Muscle layer of duodenum (tissue), 2 donors: ENCODE data around the gene HSPH1.

ENCODE experiments used
- H3K27ac ChIP-seq: one replicate; pipeline ENCODE4 v1.7.0; 2013; ENCODE audit warnings: mild to moderate bottlenecking, low read length
- H3K27me3 ChIP-seq: one replicate; pipeline ENCODE4 v1.7.0; 2013; ENCODE audit warnings: low read depth, mild to moderate bottlenecking, control low read depth, low read length
- H3K36me3 ChIP-seq, 2 donors: one replicate each; pipeline ENCODE4 v1.7.0; 2013; ENCODE audit warnings: low read length in 2 of 2, control low read depth in 1 of 2, mild to moderate bottlenecking in 1 of 2; ENCODE audit not compliant: insufficient read depth in 2 of 2, control insufficient read depth in 1 of 2
- H3K4me1 ChIP-seq, 2 donors: one replicate each; pipeline ENCODE4 v1.7.0; 2013; ENCODE audit warnings: low read length in 2 of 2, mild to moderate bottlenecking in 2 of 2, control low read depth in 1 of 2, moderate library complexity in 1 of 2; ENCODE audit not compliant: insufficient read depth in 2 of 2, control insufficient read depth in 1 of 2
- H3K4me3 ChIP-seq, 2 donors: one replicate each; pipeline ENCODE4 v1.7.0; 2013; ENCODE audit warnings: low read length in 2 of 2, low read depth in 1 of 2, mild to moderate bottlenecking in 1 of 2
- H3K9me3 ChIP-seq, 2 donors: one replicate each; pipeline ENCODE4 v1.7.0; 2013; ENCODE audit warnings: low read length in 2 of 2, control low read depth in 1 of 2, mild to moderate bottlenecking in 1 of 2; ENCODE audit not compliant: control insufficient read depth in 1 of 2
- donor health status: healthy.

Gene HSPH1

GRCh38 chr13:31154939-31155338, 6.8 kb downstream of the HSPH1 start:
- Histone ChIP-seq H3K27me3 (no peaks in the 10 kb centered on the region), H3K27ac (no peak overlapping the region), H3K4me3 (no peak overlapping the region), H3K36me3 (peaks cover 39 to 64% of the 10 kb centered on the region in 2 donors), H3K9me3 (no peaks in the 10 kb centered on the region), H3K4me1 (peaks cover 6 to 11% of the 10 kb centered on the region in 2 donors)

- no peaks in the 10 kb centered on the region for H3K9me3 ChIP-seq
- peaks cover 61 to 74% of the 10 kb centered on the region in 2 donors for H3K36me3 ChIP-seq
- no peaks in the 10 kb centered on the region for H3K27me3 ChIP-seq
- H3K27ac ChIP-seq, result no peak overlapping the region
- H3K4me3 ChIP-seq, result no peak overlapping the region
- H3K4me1 ChIP-seq, result no peaks in the 10 kb centered on the region
Observed at GRCh38 chr13:31151837-31152236, 9.9 kb downstream of the HSPH1 start.

DNA sequence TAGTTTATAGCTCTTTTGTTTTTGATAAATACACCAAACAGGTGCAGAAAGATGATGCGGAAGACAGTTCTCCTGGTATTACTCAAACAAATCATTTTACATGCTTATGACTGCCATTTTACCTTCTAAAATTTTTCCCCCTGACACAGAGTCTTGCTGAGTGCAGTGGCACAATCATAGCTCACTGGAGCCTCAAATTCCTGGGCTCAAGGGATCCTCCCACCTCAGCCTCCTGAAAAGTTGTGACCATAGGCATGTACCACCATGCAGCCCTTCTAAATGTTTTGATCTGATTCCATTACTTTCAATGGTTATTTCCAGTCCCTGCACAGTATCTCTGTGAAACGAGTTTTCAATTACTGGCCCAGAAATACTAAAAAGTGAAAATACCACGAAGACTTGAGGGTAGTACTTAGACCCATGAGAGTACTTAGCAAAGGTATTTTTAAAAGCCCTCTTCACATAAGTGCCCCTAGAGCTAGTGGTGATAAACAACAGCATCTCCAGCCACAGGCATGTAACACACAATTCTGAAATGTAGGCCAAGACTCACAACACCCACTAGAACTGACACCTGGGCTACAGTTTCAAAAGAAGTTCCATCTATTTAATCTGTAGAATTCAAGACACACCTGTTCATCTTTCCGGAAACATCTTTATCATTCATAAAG, 11.3 kb downstream of the HSPH1 start:
- peaks cover 70 to 80% of the 10 kb centered on the region in 2 donors for H3K36me3 ChIP-seq
- H3K27me3 ChIP-seq, result no peaks in the 10 kb centered on the region
- no peaks in the 10 kb centered on the region for H3K4me1 ChIP-seq
- H3K9me3 ChIP-seq, result no peaks in the 10 kb centered on the region
- H3K27ac ChIP-seq, result no peak overlapping the region
- H3K4me3 ChIP-seq, result no peak overlapping the region

DNA sequence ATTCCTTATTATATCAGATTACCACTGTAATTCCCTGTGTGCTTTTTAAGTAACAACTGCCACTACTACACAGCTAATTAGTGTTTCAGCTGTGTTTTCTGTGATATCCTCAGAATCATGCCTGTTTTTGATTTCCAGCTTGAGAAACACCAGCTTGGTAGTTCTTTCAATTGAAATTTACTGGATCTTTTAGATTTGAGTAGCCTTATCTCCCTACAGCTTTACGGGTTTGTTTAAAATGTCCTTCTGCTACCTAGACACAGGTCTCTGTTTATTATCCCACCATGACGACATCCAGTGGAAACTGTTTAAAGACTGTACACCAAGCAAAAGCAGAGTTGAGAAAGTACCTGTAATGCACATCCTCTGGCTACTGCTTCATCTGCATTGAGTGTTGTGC, 12.1 kb downstream of the HSPH1 start:
- H3K36me3 ChIP-seq, result peaks cover 74 to 85% of the 10 kb centered on the region in 2 donors

DNA sequence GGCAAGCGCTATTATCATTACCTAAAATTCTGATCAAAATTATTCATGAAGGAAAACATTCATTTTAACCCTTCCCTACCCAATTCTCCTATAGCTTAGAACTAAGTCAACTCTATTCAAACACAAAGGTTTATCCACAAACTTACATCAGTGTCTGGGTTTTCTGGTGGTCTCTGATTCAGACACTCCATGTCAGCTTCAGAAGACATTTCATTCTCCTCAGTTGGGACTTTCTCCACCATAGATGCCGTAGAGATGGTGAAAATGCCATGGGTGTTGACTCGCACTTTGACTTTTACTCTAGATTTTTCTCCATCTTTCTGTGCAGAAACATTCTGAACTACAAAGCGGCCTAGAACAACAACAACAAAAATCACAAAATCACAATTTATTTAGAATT, 16.3 kb downstream of the HSPH1 start:
- H3K36me3 ChIP-seq, result peaks cover 78 to 89% of the 10 kb centered on the region in 2 donors

More for the DNA sequence above, 12.1 kb downstream of the HSPH1 start:
- Histone ChIP-seq H3K4me1 (no peaks in the 10 kb centered on the region), H3K4me3 (no peak overlapping the region), H3K27ac (no peak overlapping the region), H3K9me3 (no peaks in the 10 kb centered on the region), H3K27me3 (no peaks in the 10 kb centered on the region)

DNA sequence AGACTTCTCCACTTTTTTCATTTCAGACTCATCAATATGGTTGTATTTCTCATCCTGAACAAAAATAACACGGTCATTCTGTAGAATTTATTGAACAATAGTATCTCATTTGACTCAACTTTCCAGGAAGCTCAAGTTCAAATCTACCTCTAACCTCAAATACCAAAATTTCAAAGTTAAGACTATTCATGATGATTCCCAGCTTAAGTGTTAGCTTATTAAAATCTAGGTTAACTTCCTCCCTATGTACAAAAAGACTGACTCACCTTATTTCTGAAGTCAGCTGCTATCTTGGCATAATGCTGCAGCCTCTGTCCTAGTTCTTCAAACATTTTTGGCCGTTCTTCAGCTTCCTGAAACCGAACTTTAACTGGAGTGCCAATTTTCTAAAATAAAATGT, 23.2 kb downstream of the HSPH1 start:
- H3K4me1 ChIP-seq, result no peaks in the 10 kb centered on the region
- peaks cover 59 to 84% of the 10 kb centered on the region in 2 donors for H3K36me3 ChIP-seq
- H3K4me3 ChIP-seq, result no peak overlapping the region
- no peaks in the 10 kb centered on the region for H3K27me3 ChIP-seq
- H3K27ac ChIP-seq, result no peak overlapping the region
- no peaks in the 10 kb centered on the region for H3K9me3 ChIP-seq

More for the DNA sequence above, 16.3 kb downstream of the HSPH1 start:
- Histone ChIP-seq H3K9me3 (no peaks in the 10 kb centered on the region), H3K27ac (no peak overlapping the region), H3K27me3 (no peaks in the 10 kb centered on the region), H3K4me1 (no peaks in the 10 kb centered on the region), H3K4me3 (no peak overlapping the region)

GRCh38 chr13:31136724-31137123, 25.0 kb downstream of the HSPH1 start:
- no peaks in the 10 kb centered on the region for H3K27me3 ChIP-seq
- peaks cover 41 to 67% of the 10 kb centered on the region in 2 donors for H3K36me3 ChIP-seq

GRCh38 chr13:31134039-31134711, 27.5 kb downstream of the HSPH1 start:
- Histone ChIP-seq H3K27ac (no peak overlapping the region), H3K4me1 (no peaks in the 10 kb centered on the region), H3K36me3 (peaks cover 23 to 41% of the 10 kb centered on the region in 2 donors), H3K9me3 (no peaks in the 10 kb centered on the region), H3K27me3 (no peaks in the 10 kb centered on the region), H3K4me3 (no peak overlapping the region)

More at GRCh38 chr13:31136724-31137123, 25.0 kb downstream of the HSPH1 start:
- no peak overlapping the region for H3K4me3 ChIP-seq
- H3K4me1 ChIP-seq, result no peaks in the 10 kb centered on the region
- no peak overlapping the region for H3K27ac ChIP-seq
- H3K9me3 ChIP-seq, result no peaks in the 10 kb centered on the region

DNA sequence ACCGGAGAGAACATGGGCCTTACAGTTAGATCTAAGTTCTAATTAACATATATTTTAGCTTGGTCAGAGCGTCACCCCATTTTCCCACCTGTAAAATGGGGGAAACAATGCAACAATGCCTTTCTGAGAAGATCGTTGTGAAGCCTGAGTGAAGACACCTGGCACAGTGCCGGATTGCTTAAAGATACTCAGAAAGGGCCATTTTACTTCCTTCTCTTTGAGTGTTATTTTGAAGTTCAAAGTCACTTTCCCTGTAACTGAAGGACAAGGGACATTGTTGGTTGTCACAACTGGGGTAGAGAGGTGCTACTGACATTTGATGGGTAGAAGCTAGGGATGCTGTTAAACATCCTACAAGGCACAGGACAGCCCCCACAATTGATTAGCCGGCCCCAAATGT, 28.1 kb downstream of the HSPH1 start:
- Histone ChIP-seq H3K4me1 (no peaks in the 10 kb centered on the region), H3K27me3 (no peaks in the 10 kb centered on the region), H3K36me3 (peaks cover 19 to 37% of the 10 kb centered on the region in 2 donors), H3K9me3 (no peaks in the 10 kb centered on the region), H3K27ac (no peak overlapping the region), H3K4me3 (no peak overlapping the region)

DNA sequence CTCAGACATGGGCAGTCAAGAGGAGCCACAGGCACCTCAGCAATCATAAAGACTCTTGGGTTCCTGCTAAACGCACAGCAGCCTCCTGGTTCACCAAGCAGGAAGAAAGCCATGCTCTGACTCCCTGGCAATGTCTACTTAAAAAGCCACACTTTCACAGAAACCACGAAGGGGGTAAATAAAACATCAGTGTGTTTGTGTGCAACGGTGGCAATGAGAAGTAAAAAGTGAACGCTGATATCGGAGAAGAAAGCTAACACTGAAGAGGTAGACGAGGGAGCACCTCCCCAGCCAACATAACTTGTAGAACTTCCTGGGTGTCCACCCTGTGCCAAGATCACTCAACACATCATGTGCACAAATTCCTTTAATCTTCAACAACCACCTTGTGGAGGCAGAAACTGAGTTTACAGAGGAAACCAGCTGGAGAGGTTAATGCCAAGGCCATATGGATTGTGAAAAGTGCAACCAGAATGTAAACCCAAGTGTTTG, 30.2 kb downstream of the HSPH1 start:
- Histone ChIP-seq H3K27me3 (no peaks in the 10 kb centered on the region), H3K27ac (no peak overlapping the region), H3K4me1 (no peaks in the 10 kb centered on the region), H3K36me3 (peaks cover 0 to 17% of the 10 kb centered on the region in 2 donors), H3K4me3 (no peak overlapping the region), H3K9me3 (no peaks in the 10 kb centered on the region)

DNA sequence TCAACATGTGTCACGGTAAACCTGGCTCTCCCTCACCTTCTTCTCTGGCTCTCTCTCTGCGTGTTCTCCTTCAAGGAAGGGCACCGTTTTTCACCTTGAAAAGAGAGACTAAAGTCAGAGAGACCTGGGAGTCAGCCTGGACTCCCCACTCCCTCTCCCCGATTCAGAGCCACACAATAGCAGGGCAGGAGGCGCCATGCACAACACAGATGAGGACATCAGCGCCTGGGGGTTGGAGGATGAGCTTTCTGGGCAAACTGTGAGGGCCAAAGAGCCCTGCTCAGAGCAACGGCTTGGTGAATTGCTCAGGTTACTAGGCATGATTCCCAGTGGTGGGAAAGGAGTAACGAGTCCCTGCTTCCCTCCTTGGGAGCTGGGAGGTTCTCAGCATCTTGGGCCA, 32.3 kb downstream of the HSPH1 start:
- H3K27me3 ChIP-seq, result no peaks in the 10 kb centered on the region
- no peak overlapping the region for H3K4me3 ChIP-seq
- H3K4me1 ChIP-seq, result no peaks in the 10 kb centered on the region
- H3K9me3 ChIP-seq, result no peaks in the 10 kb centered on the region
- no peak overlapping the region for H3K27ac ChIP-seq
- no peaks in the 10 kb centered on the region for H3K36me3 ChIP-seq
